ENCODE measurements around the gene MTLN. TPM values are rescaled to one million over a fixed set of nuclear protein-coding genes. Genes with fewer than 3 reads are reported as not detected.
A peak's percentile ranks its signal among the peaks of the same experiment; 100 is the strongest.

MTLN gene
- total and polyA plus RNA-seq, 2 experiments from 2014 or later: 70.3 to 125 TPM

GRCh38 chr2:110167326-110168000 lies 44.9 kb downstream of the MTLN start:
- no peaks in the 10 kb centered on the region for H3K79me2 ChIP-seq (ENCODE audit: insufficient read depth)
- no peak overlapping the region for H2AFZ ChIP-seq
- no peaks in the 10 kb centered on the region for H3K9me2 ChIP-seq (ENCODE audit: insufficient read depth)
- WGBS, 2 experiments (ENCODE audit: low coverage in 1 of 2, low lambda C conversion rate in 2 of 2, missing lambda C conversion rate in 2 of 2): 68 to 80% methylated on average over 5 of the region's 5 CpGs
- H3K27ac ChIP-seq: no peak overlapping the region
- H3K4me1 ChIP-seq (ENCODE audit: insufficient read depth): peaks cover 18% of the 10 kb centered on the region
- H3K36me3 ChIP-seq (ENCODE audit: low read depth): no peaks in the 10 kb centered on the region
- H3K9ac ChIP-seq: no peak overlapping the region
- no peaks in the 10 kb centered on the region for H3K9me3 ChIP-seq (ENCODE audit: low read depth)
- no peaks in the 10 kb centered on the region for H4K20me1 ChIP-seq (ENCODE audit: insufficient read depth)
- H3K27me3 ChIP-seq (replicated peaks; ENCODE audit: insufficient read depth): no peaks in the 10 kb centered on the region
- peak overlapping the region; percentile 16 for H3K4me2 ChIP-seq (ENCODE audit: unreplicated experiment)
- H3F3A ChIP-seq (ENCODE audit: insufficient read depth): no peaks in the 10 kb centered on the region
- in situ Hi-C loops (cut with MboI): no loop called here
- H3K4me3 ChIP-seq: no peak overlapping the region
- DNase-seq: peak; percentile 20
- TF ChIP-seq EZH2 (IDR thresholded peaks at IDR 0.05; ENCODE audit: insufficient read depth, poor library complexity, severe bottlenecking) (no peak), EZH2phosphoT487 (IDR thresholded peaks at IDR 0.05; ENCODE audit: insufficient read depth, low read depth) (no peak)

GRCh38 chr2:110166266-110166665 lies 46.1 kb downstream of the MTLN start:
- peaks cover 18% of the 10 kb centered on the region for H3K4me1 ChIP-seq (ENCODE audit: insufficient read depth)
- no peak overlapping the region for H3K4me2 ChIP-seq (ENCODE audit: unreplicated experiment)
- no peaks in the 10 kb centered on the region for H3K36me3 ChIP-seq (ENCODE audit: low read depth)
- H3K9me2 ChIP-seq (ENCODE audit: insufficient read depth): no peaks in the 10 kb centered on the region
- H3K4me3 ChIP-seq: no peak overlapping the region
- H3K79me2 ChIP-seq (ENCODE audit: insufficient read depth): no peaks in the 10 kb centered on the region
- H3K27me3 ChIP-seq (replicated peaks; ENCODE audit: insufficient read depth): no peaks in the 10 kb centered on the region
- peak; percentile 57 for DNase-seq
- H3K27ac ChIP-seq: no peak overlapping the region
- no peak overlapping the region for H2AFZ ChIP-seq
- H3K9ac ChIP-seq: no peak overlapping the region
- WGBS, 2 experiments (ENCODE audit: low coverage in 1 of 2, low lambda C conversion rate in 2 of 2, missing lambda C conversion rate in 2 of 2): 91 to 98% methylated on average over 2 of the region's 2 CpGs
- in situ Hi-C loops (cut with MboI): no loop called here
- H3F3A ChIP-seq (ENCODE audit: insufficient read depth): no peaks in the 10 kb centered on the region
- H3K9me3 ChIP-seq (ENCODE audit: low read depth): no peaks in the 10 kb centered on the region
- TF ChIP-seq EZH2 (IDR thresholded peaks at IDR 0.05; ENCODE audit: insufficient read depth, poor library complexity, severe bottlenecking) (no peak), EZH2phosphoT487 (IDR thresholded peaks at IDR 0.05; ENCODE audit: insufficient read depth, low read depth) (no peak)
- no peaks in the 10 kb centered on the region for H4K20me1 ChIP-seq (ENCODE audit: insufficient read depth)

Other genes with a start within 250 kb of the MTLN start
- gene MALL, start 96.7 kb downstream of the MTLN start, total RNA-seq (2014; rRNA removed; shearing (Covaris generic)): 42.1 and 43.7 TPM in 2 replicates
- 61.6 and 68.5 TPM in 2 replicates for gene MALL, start 96.7 kb downstream of the MTLN start, polyA plus RNA-seq (2016; fragmentation: Nextera tagmentation; extraction: Ambion mirVana)
- gene NPHP1, start 7.5 kb downstream of the MTLN start, total RNA-seq (2014; rRNA removed; shearing (Covaris generic)): 2.0 and 3.1 TPM in 2 replicates
- gene NPHP1, start 7.5 kb downstream of the MTLN start, polyA plus RNA-seq (2016; fragmentation: Nextera tagmentation; extraction: Ambion mirVana): 9.4 and 10.9 TPM in 2 replicates